ENCODE measurements around the gene MRPL16.

- no peak for TF ChIP-seq CTCF (IDR thresholded peaks at IDR 0.05)
- no peak for TF ChIP-seq POLR2A (IDR thresholded peaks at IDR 0.05)
Measured at GRCh38 chr11:59759900-59760299, 50.7 kb downstream of the MRPL16 start.

Measured in ovary (tissue), 3 donors.